GM12878 (cell line): ENCODE data around the gene ZNF804A. TPM values are rescaled to one million over a fixed set of nuclear protein-coding genes. Genes with fewer than 3 reads are reported as not detected.

Experiments
- ATAC-seq: fragments of 200-7000 bp; cut with Tn5 transposase; 3 replicates; pipeline ENCODE4 v1.9.1; 2020; ENCODE audit warnings: mild to moderate bottlenecking, moderate library complexity
- BruUV-seq: library from RNA; stranded (reverse); fragments of 400-500 nt; replicated peaks from 2 replicates; lab custom pipeline; 2021; lab: Mats Ljungman, UMichigan
- CTCF ChIA-PET: fragments of 300-600 bp; sonication (Branson Sonifier 250); formaldehyde crosslinking; extraction: SDS; loops from one replicate; lab custom pipeline; 2021; ENCODE audit warnings: inconsistent platforms; lab: Yijun Ruan, JAX
- POLR2A ChIA-PET: fragments of 350-600 bp; formaldehyde crosslinking; extraction: SDS; loops from one replicate; lab custom pipeline; 2021; ENCODE audit warnings: inconsistent platforms; lab: Charles Lee
- RAD21 ChIA-PET: fragments of 300-600 bp; sonication (Branson Sonifier 250); formaldehyde crosslinking; loops from one replicate; lab custom pipeline; 2023; ENCODE audit warnings: antibody characterized with exemption; ENCODE audit not compliant: unreplicated experiment; lab: Charles Lee
- SMC1A ChIA-PET: fragments of 300-600 bp; sonication (Branson Sonifier 250); formaldehyde crosslinking; loops from one replicate; lab custom pipeline; 2023; ENCODE audit not compliant: unreplicated experiment, uncharacterized antibody; lab: Charles Lee
- DNase-seq: peaks from one replicate; pipeline ENCODE4 v3.0.0-alpha.2; 2011; ENCODE audit warnings: low read depth, low spot score
- FAIRE-seq: peaks from 3 replicates; lab custom pipeline; 2011; peaks lifted over from hg19 to GRCh38; lab: Jason Lieb, UNC
- H2AFZ ChIP-seq: 2 replicates; pipeline ENCODE4 v1.6.0; 2011; ENCODE audit warnings: low read depth, low read length, control low read depth; ENCODE audit not compliant: control insufficient read depth
- H3K27ac ChIP-seq: 2 replicates; pipeline ENCODE4 v1.5.1; 2011; ENCODE audit warnings: control low read depth; ENCODE audit not compliant: control insufficient read depth, insufficient read depth
- H3K27me3 ChIP-seq, 2 experiments: replicated peaks in 1 of 2; 2 replicates each; pipeline versions ENCODE4 v1.6.0 to v1.6.1; 2011; ENCODE audit warnings: low read length in 1 of 2; ENCODE audit not compliant: control insufficient read depth in 2 of 2, insufficient read depth in 2 of 2
- H3K36me3 ChIP-seq, 2 experiments: 2 replicates each; pipeline ENCODE4 v1.5.1; 2011; ENCODE audit warnings: low read length in 1 of 2; ENCODE audit not compliant: control insufficient read depth in 2 of 2, insufficient read depth in 2 of 2
- H3K4me1 ChIP-seq: 2 replicates; pipeline ENCODE4 v1.6.1; 2011; ENCODE audit warnings: mild to moderate bottlenecking, low read length, moderate library complexity, mixed read lengths; ENCODE audit not compliant: control insufficient read depth, insufficient read depth
- H3K4me2 ChIP-seq: 2 replicates; pipeline ENCODE4 v1.6.0; 2011; ENCODE audit warnings: control low read depth; ENCODE audit not compliant: control insufficient read depth, insufficient read depth
- H3K4me3 ChIP-seq: fragments of 200-600 bp; sonication (generic); 2 replicates; pipeline ENCODE4 v1.5.1; 2016
- H3K79me2 ChIP-seq: 2 replicates; pipeline ENCODE4 v1.6.0; 2011; ENCODE audit warnings: low read length; ENCODE audit not compliant: control insufficient read depth, insufficient read depth
- H3K9ac ChIP-seq: 2 replicates; pipeline ENCODE4 v1.8.0; 2011; ENCODE audit warnings: low read length, control low read depth, mixed read lengths; ENCODE audit not compliant: control insufficient read depth, insufficient read depth
- H3K9me3 ChIP-seq: replicated peaks from 3 replicates; pipeline ENCODE4 v1.5.1; 2011; ENCODE audit warnings: mild to moderate bottlenecking, low read length; ENCODE audit not compliant: control insufficient read depth, insufficient read depth
- H4K20me1 ChIP-seq: 2 replicates; pipeline ENCODE4 v1.6.0; 2011; ENCODE audit not compliant: control insufficient read depth, insufficient read depth
- CREM ChIP-seq: IDR thresholded peaks from 2 replicates; pipeline ENCODE4 v1.6.1; 2014; ENCODE audit warnings: antibody characterized with exemption, low read depth
- FOS ChIP-seq: IDR thresholded peaks from 3 replicates; pipeline ENCODE4 v1.6.1; 2011; ENCODE audit warnings: borderline replicate concordance; ENCODE audit not compliant: insufficient read length; ENCODE audit errors: extremely low read depth
- FOXM1 ChIP-seq: IDR thresholded peaks from 2 replicates; pipeline ENCODE4 v1.6.1; 2012; ENCODE audit warnings: low read depth, mild to moderate bottlenecking, inconsistent platforms, low read length, moderate library complexity
- NFYA ChIP-seq: IDR thresholded peaks from 2 replicates; pipeline ENCODE4 v1.6.1; 2011; ENCODE audit warnings: low read depth, mild to moderate bottlenecking, low read length, improper control_type of control experiment, borderline replicate concordance
- NRF1 ChIP-seq: conservative IDR thresholded peaks from 2 replicates; pipeline ENCODE4 v1.6.1; 2011; ENCODE audit warnings: mild to moderate bottlenecking, low read depth, low read length, improper control_type of control experiment
- POLR2AphosphoS5 ChIP-seq: IDR thresholded peaks from 2 replicates; pipeline ENCODE4 v1.6.1; 2011; ENCODE audit warnings: mild to moderate bottlenecking, low read length, inconsistent platforms
- RB1 ChIP-seq: fragments of 450-650 bp; formaldehyde crosslinking; IDR thresholded peaks from 2 replicates; pipeline ENCODE4 v1.6.1; 2017; ENCODE audit warnings: mild to moderate bottlenecking, borderline replicate concordance
- TARDBP ChIP-seq: IDR thresholded peaks from 2 replicates; pipeline ENCODE4 v1.6.1; 2016; ENCODE audit warnings: borderline replicate concordance
- WGBS: methylation state at CpG from one replicate; pipeline ENCODE4 v1.1.6; 2016; ENCODE audit warnings: low lambda C conversion rate; ENCODE audit not compliant: insufficient replicate concordance, insufficient coverage; ENCODE audit errors: missing lambda C conversion rate; 5-methylcytosine and 5-hydroxymethylcytosine counted together
- in situ Hi-C: fragments of 300-500 bp; cut with MboI; formaldehyde crosslinking; loops from 9 replicates; pipeline ENCODE4 v1.14.3; 2018; ENCODE audit warnings: mixed read lengths
- intact Hi-C: fragments of 100-400 bp; cut with micrococcal nuclease; formaldehyde crosslinking; loops from one replicate; pipeline ENCODE4 v1.14.2; 2022; ENCODE audit not compliant: unreplicated experiment
- polyA plus RNA-seq, 11 experiments: library from polyadenylated mRNA; depleted of rRNA in 4 of 11; unstranded in 6 of 11; stranded (reverse) in 5 of 11; fragments of >200 nt; fragmentation: Nextera tagmentation in 4 of 11; fragmentation: Illumina TruSeq in 1 of 11; extraction: Ambion mirVana in 4 of 11; extraction: Trizol in 1 of 11; gene quantifications; 1 replicate in 1 of 11; 2 replicates in 10 of 11; pipeline versions ENCODE4 v1.2.1 to v1.2.3, GENCODE V29; 2011 to 2016; ENCODE audit warnings: inconsistent platforms in 2 of 11, missing spikeins in 2 of 11, low read depth in 1 of 11
- total RNA-seq, 4 experiments: library from RNA; depleted of rRNA in 3 of 4; stranded (reverse); fragments of >200 nt in 3 of 4; fragmentation: Illumina TruSeq in 1 of 4; extraction: Trizol in 1 of 4; gene quantifications; 2 replicates each; pipeline versions ENCODE4 v1.2.1 to v1.2.3, GENCODE V29; 2013 to 2021
- TF ChIP-seq, protein P1 (sequence below): IDR thresholded peaks from 2 replicates; pipeline ENCODE4 v1.6.1; 2012; ENCODE audit warnings: low read depth, low read length, improper control_type of control experiment
- TF ChIP-seq, protein P2 (sequence below): fragments of 450-650 bp; IDR thresholded peaks from 2 replicates; pipeline ENCODE4 v1.6.1; 2017; ENCODE audit warnings: mild to moderate bottlenecking, moderate library complexity
- TF ChIP-seq, protein P3 (sequence below): fragments of 450-650 bp; IDR thresholded peaks from 2 replicates; pipeline ENCODE4 v1.6.1; 2016; ENCODE audit warnings: mild to moderate bottlenecking

Gene ZNF804A
- total and polyA plus RNA-seq, 10 of the 15 experiments (the other 5 are each of a cell fraction or from before 2014, with no cell fraction given), result 0.19 to 2.3 (median 1.4) TPM

DNA sequence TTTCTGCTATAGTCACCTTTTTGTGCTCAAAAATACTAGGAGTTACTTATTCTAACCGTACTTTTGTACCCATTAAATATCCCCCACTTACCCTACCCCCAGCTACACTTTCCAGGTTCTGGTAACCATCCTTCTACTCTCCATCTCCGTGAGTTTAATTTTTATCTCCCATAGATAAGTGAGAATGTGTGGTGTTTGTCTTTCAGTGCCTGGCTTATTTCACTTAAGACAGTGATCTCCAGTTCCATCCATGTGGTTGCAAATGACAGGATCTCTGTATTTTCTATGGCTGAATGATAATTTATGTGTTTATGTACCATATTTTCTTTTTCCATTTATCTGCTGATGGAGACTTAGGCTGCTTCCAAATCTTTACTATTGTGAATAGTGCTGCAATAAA is 323.3 kb downstream of the ZNF804A start:
- BruUV-seq, result no TSS peak
- TF ChIP-seq FOS (no peak), FOXM1 (no peak)
- Histone ChIP-seq H3K36me3 (no peaks in the 10 kb centered on the region), H3K9ac (no peak overlapping the region), H3K4me1 (no peaks in the 10 kb centered on the region), H3K4me2 (no peak overlapping the region), H3K4me3 (no peak overlapping the region), H2AFZ (no peak overlapping the region), H3K9me3 (no peaks in the 10 kb centered on the region), H3K79me2 (no peaks in the 10 kb centered on the region), H3K27me3 (no peaks in the 10 kb centered on the region), H3K27ac (no peak overlapping the region), H4K20me1 (no peaks in the 10 kb centered on the region)
- in situ Hi-C loops, result no loop called here
- WGBS, result 52% methylated on average over 2 of the region's 2 CpGs
- intact Hi-C loops, result no loop called here
- ChIA-PET CTCF (no interaction called here), RAD21 (no interaction called here), SMC1A (interaction anchor here (1.4 kb wide), 1 partner anchor 16 kb away, joined by 3 read pairs; no protein-coding TSS in a partner anchor), POLR2A (no interaction called here)
- FAIRE-seq (no peak), DNase-seq (no peak), ATAC-seq (no peak)

DNA sequence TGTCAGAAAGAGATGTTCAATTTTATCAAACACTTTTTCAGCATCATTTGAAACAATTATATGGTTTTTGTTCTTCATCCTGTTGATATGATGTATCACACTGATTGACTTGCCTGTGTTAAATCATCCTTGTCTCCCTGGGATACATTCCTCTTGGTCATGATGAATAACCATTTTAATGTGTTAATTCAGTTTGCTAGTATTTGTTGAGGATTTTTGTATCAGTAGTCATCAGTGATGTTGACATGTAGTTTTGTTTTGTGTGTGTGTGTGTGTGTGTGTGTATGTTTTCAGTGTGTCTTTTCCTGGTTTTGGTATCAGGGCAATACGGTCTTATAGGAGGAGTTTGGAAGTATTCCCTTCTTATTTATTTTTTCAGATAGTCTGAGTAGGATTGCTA is 325.4 kb downstream of the ZNF804A start:
- in situ Hi-C loops, result no loop called here
- H3K27me3 ChIP-seq, result no peaks in the 10 kb centered on the region
- no peaks in the 10 kb centered on the region for H3K4me1 ChIP-seq
- BruUV-seq, result no TSS peak
- no peak overlapping the region for H3K9ac ChIP-seq
- H3K79me2 ChIP-seq, result no peaks in the 10 kb centered on the region
- ATAC-seq, result no peak
- ChIA-PET SMC1A (no interaction called here), CTCF (no interaction called here), RAD21 (no interaction called here), POLR2A (no interaction called here)
- H3K36me3 ChIP-seq, result no peaks in the 10 kb centered on the region
- no peak for FAIRE-seq
- intact Hi-C loops, result no loop called here
- no peaks in the 10 kb centered on the region for H3K9me3 ChIP-seq
- H3K27ac ChIP-seq, result no peak overlapping the region
- 12% methylated on average over 1 of the region's 1 CpG for WGBS
- DNase-seq, result no peak
- no peaks in the 10 kb centered on the region for H4K20me1 ChIP-seq
- no peak overlapping the region for H2AFZ ChIP-seq
- H3K4me2 ChIP-seq, result no peak overlapping the region
- no peak overlapping the region for H3K4me3 ChIP-seq
- TF ChIP-seq, protein P1, sequence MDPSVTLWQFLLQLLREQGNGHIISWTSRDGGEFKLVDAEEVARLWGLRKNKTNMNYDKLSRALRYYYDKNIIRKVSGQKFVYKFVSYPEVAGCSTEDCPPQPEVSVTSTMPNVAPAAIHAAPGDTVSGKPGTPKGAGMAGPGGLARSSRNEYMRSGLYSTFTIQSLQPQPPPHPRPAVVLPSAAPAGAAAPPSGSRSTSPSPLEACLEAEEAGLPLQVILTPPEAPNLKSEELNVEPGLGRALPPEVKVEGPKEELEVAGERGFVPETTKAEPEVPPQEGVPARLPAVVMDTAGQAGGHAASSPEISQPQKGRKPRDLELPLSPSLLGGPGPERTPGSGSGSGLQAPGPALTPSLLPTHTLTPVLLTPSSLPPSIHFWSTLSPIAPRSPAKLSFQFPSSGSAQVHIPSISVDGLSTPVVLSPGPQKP, result no peak
- TF ChIP-seq FOXM1 (no peak), NFYA (no peak), POLR2AphosphoS5 (no peak), CREM (no peak), RB1 (no peak), TARDBP (no peak), NRF1 (no peak)
- TF ChIP-seq, protein P2, sequence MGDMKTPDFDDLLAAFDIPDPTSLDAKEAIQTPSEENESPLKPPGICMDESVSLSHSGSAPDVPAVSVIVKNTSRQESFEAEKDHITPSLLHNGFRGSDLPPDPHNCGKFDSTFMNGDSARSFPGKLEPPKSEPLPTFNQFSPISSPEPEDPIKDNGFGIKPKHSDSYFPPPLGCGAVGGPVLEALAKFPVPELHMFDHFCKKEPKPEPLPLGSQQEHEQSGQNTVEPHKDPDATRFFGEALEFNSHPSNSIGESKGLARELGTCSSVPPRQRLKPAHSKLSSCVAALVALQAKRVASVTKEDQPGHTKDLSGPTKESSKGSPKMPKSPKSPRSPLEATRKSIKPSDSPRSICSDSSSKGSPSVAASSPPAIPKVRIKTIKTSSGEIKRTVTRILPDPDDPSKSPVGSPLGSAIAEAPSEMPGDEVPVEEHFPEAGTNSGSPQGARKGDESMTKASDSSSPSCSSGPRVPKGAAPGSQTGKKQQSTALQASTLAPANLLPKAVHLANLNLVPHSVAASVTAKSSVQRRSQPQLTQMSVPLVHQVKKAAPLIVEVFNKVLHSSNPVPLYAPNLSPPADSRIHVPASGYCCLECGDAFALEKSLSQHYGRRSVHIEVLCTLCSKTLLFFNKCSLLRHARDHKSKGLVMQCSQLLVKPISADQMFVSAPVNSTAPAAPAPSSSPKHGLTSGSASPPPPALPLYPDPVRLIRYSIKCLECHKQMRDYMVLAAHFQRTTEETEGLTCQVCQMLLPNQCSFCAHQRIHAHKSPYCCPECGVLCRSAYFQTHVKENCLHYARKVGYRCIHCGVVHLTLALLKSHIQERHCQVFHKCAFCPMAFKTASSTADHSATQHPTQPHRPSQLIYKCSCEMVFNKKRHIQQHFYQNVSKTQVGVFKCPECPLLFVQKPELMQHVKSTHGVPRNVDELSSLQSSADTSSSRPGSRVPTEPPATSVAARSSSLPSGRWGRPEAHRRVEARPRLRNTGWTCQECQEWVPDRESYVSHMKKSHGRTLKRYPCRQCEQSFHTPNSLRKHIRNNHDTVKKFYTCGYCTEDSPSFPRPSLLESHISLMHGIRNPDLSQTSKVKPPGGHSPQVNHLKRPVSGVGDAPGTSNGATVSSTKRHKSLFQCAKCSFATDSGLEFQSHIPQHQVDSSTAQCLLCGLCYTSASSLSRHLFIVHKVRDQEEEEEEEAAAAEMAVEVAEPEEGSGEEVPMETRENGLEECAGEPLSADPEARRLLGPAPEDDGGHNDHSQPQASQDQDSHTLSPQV, result no peak
- TF ChIP-seq, protein P3, sequence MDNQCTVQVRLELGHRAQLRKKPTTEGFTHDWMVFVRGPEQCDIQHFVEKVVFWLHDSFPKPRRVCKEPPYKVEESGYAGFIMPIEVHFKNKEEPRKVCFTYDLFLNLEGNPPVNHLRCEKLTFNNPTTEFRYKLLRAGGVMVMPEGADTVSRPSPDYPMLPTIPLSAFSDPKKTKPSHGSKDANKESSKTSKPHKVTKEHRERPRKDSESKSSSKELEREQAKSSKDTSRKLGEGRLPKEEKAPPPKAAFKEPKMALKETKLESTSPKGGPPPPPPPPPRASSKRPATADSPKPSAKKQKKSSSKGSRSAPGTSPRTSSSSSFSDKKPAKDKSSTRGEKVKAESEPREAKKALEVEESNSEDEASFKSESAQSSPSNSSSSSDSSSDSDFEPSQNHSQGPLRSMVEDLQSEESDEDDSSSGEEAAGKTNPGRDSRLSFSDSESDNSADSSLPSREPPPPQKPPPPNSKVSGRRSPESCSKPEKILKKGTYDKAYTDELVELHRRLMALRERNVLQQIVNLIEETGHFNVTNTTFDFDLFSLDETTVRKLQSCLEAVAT, result no peak
